Uterus (tissue), 2 donors: ENCODE data around the gene COL4A1.

ENCODE experiments used
- CTCF ChIP-seq, 4 experiments: fragments of 200-600 bp in 2 of 4; fragments of 450-650 bp in 2 of 4; sonication (generic) in 2 of 4; IDR thresholded peaks; one replicate each; pipeline ENCODE4 v1.5.1; 2016 to 2019; ENCODE audit warnings: antibody characterized with exemption in 4 of 4, mild to moderate bottlenecking in 2 of 4, moderate library complexity in 1 of 4
- POLR2A ChIP-seq, 2 donors: fragments of 450-650 bp; IDR thresholded peaks; one replicate each; pipeline ENCODE4 v1.6.1; 2016; ENCODE audit warnings: antibody characterized with exemption in 2 of 2, mild to moderate bottlenecking in 1 of 2, moderate library complexity in 1 of 2

- no peak for TF ChIP-seq CTCF (IDR thresholded peaks at IDR 0.05)
- TF ChIP-seq POLR2A (IDR thresholded peaks at IDR 0.05) = no peak
These were observed 136.8 kb downstream of the COL4A1 start for GRCh38 chr13:110170020-110170790.
